ENCODE measurements around the gene SNCG. TPM values are rescaled to one million over a fixed set of nuclear protein-coding genes. Genes with fewer than 3 reads are reported as not detected.

Gene SNCG
- polyA plus RNA-seq, 3 donors, result 1.8 TPM; not detected in 2

DNA sequence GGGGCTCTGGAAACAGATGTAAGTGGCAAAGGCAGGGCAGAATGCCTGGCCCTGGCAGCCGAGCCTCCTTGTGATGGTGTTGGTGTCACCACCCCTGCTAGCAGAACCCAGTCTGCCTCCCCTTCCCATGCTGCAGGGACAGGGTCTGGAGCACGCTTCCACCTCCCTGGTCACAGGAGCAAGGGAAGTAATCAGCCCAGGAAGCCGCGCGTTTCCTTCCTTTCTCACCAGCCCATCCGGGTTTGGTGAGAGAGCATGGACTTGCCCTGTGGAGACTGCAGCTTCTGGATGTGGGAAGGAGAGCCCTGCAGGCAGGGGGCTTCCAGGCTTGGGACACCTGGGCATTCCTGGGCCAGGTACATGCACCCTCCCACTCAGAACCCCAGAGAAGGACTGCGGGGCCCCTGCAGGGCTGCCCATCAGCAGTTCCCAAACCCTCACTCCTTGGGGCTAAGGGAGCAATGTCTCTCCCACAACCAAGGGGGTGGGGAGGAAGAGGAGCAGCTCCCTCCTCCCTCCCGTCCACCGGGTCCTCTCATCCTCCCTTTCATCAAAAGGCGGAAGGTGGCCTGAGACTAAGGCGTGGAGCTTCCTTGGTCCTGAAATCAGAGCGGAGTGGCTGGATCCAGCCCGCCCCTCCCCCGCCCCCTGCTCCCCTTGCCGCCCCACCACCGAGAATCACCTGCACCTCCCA is 2.8 kb upstream of the SNCG start:
- peaks cover 4 to 6% (median 5%) of the 10 kb centered on the region in 3 donors for H3K27me3 Mint-ChIP-seq (ENCODE audit: low read depth in 3 of 3)
- DNase-seq, result no peak
- Histone ChIP-seq H3K9me3 (replicated peaks in 1 of 2; ENCODE audit: control insufficient read depth in 1 of 2, insufficient read depth in 1 of 2, low read length in 2 of 2) (peaks cover 12 to 24% of the 10 kb centered on the region in 2 donors), H3K27me3 (ENCODE audit: control insufficient read depth in 2 of 2, insufficient read depth in 2 of 2, low read length in 2 of 2) (no peaks in the 10 kb centered on the region), H3K79me2 (ENCODE audit: insufficient read depth, low read length) (no peaks in the 10 kb centered on the region), H3K27ac (ENCODE audit: low read depth in 1 of 2, low read length in 2 of 2) (no peak overlapping the region), H2AFZ (ENCODE audit: insufficient read depth, low read depth, low read length, poor library complexity, severe bottlenecking) (peak overlapping the region; percentile 15), H3K36me3 (replicated peaks in 1 of 2; ENCODE audit: control insufficient read depth in 1 of 2, insufficient read depth in 2 of 2, low read length in 2 of 2) (no peaks in the 10 kb centered on the region), H3K4me3 (replicated peaks in 1 of 3; ENCODE audit: low read depth in 2 of 3, low read length in 3 of 3) (no peak overlapping the region), H4K20me1 (ENCODE audit: insufficient read depth, low read length) (no peaks in the 10 kb centered on the region), H3K9ac (ENCODE audit: insufficient read depth, low read length, poor library complexity, severe bottlenecking) (no peak overlapping the region), H3K4me1 (ENCODE audit: control insufficient read depth in 1 of 2, insufficient read depth in 2 of 2, low read length in 2 of 2) (peaks cover 28 to 40% of the 10 kb centered on the region in 2 donors), H3K4me2 (replicated peaks; ENCODE audit: extremely low read depth, low read length, poor library complexity, severe bottlenecking) (no peak overlapping the region)
- TF ChIP-seq, protein P1, sequence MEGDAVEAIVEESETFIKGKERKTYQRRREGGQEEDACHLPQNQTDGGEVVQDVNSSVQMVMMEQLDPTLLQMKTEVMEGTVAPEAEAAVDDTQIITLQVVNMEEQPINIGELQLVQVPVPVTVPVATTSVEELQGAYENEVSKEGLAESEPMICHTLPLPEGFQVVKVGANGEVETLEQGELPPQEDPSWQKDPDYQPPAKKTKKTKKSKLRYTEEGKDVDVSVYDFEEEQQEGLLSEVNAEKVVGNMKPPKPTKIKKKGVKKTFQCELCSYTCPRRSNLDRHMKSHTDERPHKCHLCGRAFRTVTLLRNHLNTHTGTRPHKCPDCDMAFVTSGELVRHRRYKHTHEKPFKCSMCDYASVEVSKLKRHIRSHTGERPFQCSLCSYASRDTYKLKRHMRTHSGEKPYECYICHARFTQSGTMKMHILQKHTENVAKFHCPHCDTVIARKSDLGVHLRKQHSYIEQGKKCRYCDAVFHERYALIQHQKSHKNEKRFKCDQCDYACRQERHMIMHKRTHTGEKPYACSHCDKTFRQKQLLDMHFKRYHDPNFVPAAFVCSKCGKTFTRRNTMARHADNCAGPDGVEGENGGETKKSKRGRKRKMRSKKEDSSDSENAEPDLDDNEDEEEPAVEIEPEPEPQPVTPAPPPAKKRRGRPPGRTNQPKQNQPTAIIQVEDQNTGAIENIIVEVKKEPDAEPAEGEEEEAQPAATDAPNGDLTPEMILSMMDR (IDR thresholded peaks at IDR 0.05), result no peak
- H3K27ac Mint-ChIP-seq, result no peak overlapping the region
- H3K36me3 Mint-ChIP-seq, result peaks cover 0 to 6% of the 10 kb centered on the region in 2 donors
- peaks cover 19 to 33% (median 26%) of the 10 kb centered on the region in 7 donors for H3K9me3 Mint-ChIP-seq
- H3K4me1 Mint-ChIP-seq, result peaks cover 29% of the 10 kb centered on the region
- no peak overlapping the region for H3K4me3 Mint-ChIP-seq
- intact Hi-C loops (cut with micrococcal nuclease), result no loop called here
- WGBS (ENCODE audit: insufficient coverage), result 80% methylated on average over 1 of the region's 16 CpGs

DNA sequence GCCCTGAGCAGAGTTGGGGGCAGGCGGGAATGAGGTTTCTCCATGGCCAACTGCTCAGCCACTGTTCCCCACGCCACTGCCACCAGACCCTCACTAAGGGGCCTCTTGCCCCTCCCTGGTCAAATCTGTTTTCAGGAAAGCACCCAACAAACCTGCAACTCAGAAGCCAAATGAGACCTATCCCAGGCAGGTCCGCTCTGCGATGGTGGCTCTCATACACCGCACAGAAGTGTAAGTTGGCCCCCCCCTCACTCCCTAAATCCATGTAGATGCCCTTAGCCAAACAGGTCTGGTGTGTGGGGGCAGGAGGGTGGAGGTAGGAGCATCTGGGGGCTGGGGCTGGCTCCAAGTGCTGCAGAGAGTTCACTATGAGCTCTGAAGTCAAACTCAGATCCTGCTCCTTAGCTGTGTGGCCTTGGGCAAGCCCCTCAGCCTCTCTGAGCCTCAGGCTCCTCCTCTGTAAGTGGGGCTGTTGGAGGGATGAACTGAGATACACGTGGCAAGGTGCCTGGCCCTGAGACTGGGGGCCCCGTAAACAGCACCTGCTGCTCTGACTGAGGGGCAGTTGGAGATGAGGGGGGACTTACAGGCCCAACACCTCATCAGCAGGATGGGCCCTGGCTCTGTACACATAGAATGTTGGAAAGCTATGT is 2.1 kb upstream of the SNCG start:
- Histone ChIP-seq H3K27ac (ENCODE audit: low read depth in 1 of 2, low read length in 2 of 2) (no peak overlapping the region), H3K9ac (ENCODE audit: insufficient read depth, low read length, poor library complexity, severe bottlenecking) (no peak overlapping the region), H3K9me3 (replicated peaks in 1 of 2; ENCODE audit: control insufficient read depth in 1 of 2, insufficient read depth in 1 of 2, low read length in 2 of 2) (peaks cover 12 to 24% of the 10 kb centered on the region in 2 donors), H3K4me3 (replicated peaks in 1 of 3; ENCODE audit: low read depth in 2 of 3, low read length in 3 of 3) (no peak overlapping the region), H3K27me3 (ENCODE audit: control insufficient read depth in 2 of 2, insufficient read depth in 2 of 2, low read length in 2 of 2) (no peaks in the 10 kb centered on the region), H3K4me2 (replicated peaks; ENCODE audit: extremely low read depth, low read length, poor library complexity, severe bottlenecking) (no peak overlapping the region), H3K79me2 (ENCODE audit: insufficient read depth, low read length) (no peaks in the 10 kb centered on the region), H3K36me3 (replicated peaks in 1 of 2; ENCODE audit: control insufficient read depth in 1 of 2, insufficient read depth in 2 of 2, low read length in 2 of 2) (no peaks in the 10 kb centered on the region), H3K4me1 (ENCODE audit: control insufficient read depth in 1 of 2, insufficient read depth in 2 of 2, low read length in 2 of 2) (peaks cover 28 to 40% of the 10 kb centered on the region in 2 donors), H2AFZ (ENCODE audit: insufficient read depth, low read depth, low read length, poor library complexity, severe bottlenecking) (no peak overlapping the region), H4K20me1 (ENCODE audit: insufficient read depth, low read length) (no peaks in the 10 kb centered on the region)
- TF ChIP-seq, protein P1 (IDR thresholded peaks at IDR 0.05), result no peak
- no peak for DNase-seq
- 100% methylated on average over 2 of the region's 7 CpGs for WGBS (ENCODE audit: insufficient coverage)
- no peak overlapping the region for H3K27ac Mint-ChIP-seq
- intact Hi-C loops (cut with micrococcal nuclease), result no loop called here
- peaks cover 29% of the 10 kb centered on the region for H3K4me1 Mint-ChIP-seq
- peaks cover 4 to 5% (median 4%) of the 10 kb centered on the region in 3 donors for H3K27me3 Mint-ChIP-seq (ENCODE audit: low read depth in 3 of 3)
- peaks cover 0 to 6% of the 10 kb centered on the region in 2 donors for H3K36me3 Mint-ChIP-seq
- no peak overlapping the region for H3K4me3 Mint-ChIP-seq
- H3K9me3 Mint-ChIP-seq, result peaks cover 19 to 33% (median 26%) of the 10 kb centered on the region in 7 donors
